Measurements from ENCODE around the gene CYREN. TPM values are rescaled to one million over a fixed set of nuclear protein-coding genes. Genes with fewer than 3 reads are reported as not detected.

The CYREN gene
- total and polyA plus RNA-seq, 2 experiments from 2014 or later, result 22.7 to 70.6 TPM

GRCh38 chr7:135186261-135186540 lies 15.7 kb upstream of the CYREN start:
- peaks cover 19% of the 10 kb centered on the region for H3K9me3 Mint-ChIP-seq
- H2AFZ ChIP-seq, result no peak overlapping the region
- H3K36me3 ChIP-seq (ENCODE audit: insufficient read depth), result peaks cover 6% of the 10 kb centered on the region
- H3K27ac Mint-ChIP-seq, result no peak overlapping the region
- H3K27ac ChIP-seq (ENCODE audit: low read depth), result no peak overlapping the region
- H3K4me3 ChIP-seq, result no peak overlapping the region
- H3K9me2 ChIP-seq (ENCODE audit: insufficient read depth), result no peaks in the 10 kb centered on the region
- no peak overlapping the region for H3K4me2 ChIP-seq
- DNase-seq (ENCODE audit: low spot score) (no peak), ATAC-seq (no peak)
- no peaks in the 10 kb centered on the region; the same call in 1 of the 2 replicates for H4K20me1 ChIP-seq (replicated peaks; ENCODE audit: insufficient read depth)
- no peaks in the 10 kb centered on the region for H3K4me1 Mint-ChIP-seq
- no peaks in the 10 kb centered on the region for H3F3A ChIP-seq (replicated peaks; ENCODE audit: low read depth)
- peaks cover 4% of the 10 kb centered on the region for H3K27me3 Mint-ChIP-seq (ENCODE audit: insufficient read depth, low read depth, poor library complexity)
- no peak overlapping the region for H3K4me3 Mint-ChIP-seq
- no peaks in the 10 kb centered on the region for H3K79me2 ChIP-seq (replicated peaks; ENCODE audit: insufficient read depth)
- H3K36me3 Mint-ChIP-seq (ENCODE audit: low read depth), result peaks cover 44% of the 10 kb centered on the region
- TF ChIP-seq POLR2AphosphoS5 (IDR thresholded peaks at IDR 0.05; ENCODE audit: low read depth) (no peak), EZH2 (IDR thresholded peaks at IDR 0.05; ENCODE audit: low read depth, unreplicated experiment) (no peak), EZH2phosphoT487 (IDR thresholded peaks at IDR 0.05; ENCODE audit: unreplicated experiment) (no peak), STAT1 (IDR thresholded peaks at IDR 0.05; ENCODE audit: unreplicated experiment) (no peak)
- TF ChIP-seq, protein P1, sequence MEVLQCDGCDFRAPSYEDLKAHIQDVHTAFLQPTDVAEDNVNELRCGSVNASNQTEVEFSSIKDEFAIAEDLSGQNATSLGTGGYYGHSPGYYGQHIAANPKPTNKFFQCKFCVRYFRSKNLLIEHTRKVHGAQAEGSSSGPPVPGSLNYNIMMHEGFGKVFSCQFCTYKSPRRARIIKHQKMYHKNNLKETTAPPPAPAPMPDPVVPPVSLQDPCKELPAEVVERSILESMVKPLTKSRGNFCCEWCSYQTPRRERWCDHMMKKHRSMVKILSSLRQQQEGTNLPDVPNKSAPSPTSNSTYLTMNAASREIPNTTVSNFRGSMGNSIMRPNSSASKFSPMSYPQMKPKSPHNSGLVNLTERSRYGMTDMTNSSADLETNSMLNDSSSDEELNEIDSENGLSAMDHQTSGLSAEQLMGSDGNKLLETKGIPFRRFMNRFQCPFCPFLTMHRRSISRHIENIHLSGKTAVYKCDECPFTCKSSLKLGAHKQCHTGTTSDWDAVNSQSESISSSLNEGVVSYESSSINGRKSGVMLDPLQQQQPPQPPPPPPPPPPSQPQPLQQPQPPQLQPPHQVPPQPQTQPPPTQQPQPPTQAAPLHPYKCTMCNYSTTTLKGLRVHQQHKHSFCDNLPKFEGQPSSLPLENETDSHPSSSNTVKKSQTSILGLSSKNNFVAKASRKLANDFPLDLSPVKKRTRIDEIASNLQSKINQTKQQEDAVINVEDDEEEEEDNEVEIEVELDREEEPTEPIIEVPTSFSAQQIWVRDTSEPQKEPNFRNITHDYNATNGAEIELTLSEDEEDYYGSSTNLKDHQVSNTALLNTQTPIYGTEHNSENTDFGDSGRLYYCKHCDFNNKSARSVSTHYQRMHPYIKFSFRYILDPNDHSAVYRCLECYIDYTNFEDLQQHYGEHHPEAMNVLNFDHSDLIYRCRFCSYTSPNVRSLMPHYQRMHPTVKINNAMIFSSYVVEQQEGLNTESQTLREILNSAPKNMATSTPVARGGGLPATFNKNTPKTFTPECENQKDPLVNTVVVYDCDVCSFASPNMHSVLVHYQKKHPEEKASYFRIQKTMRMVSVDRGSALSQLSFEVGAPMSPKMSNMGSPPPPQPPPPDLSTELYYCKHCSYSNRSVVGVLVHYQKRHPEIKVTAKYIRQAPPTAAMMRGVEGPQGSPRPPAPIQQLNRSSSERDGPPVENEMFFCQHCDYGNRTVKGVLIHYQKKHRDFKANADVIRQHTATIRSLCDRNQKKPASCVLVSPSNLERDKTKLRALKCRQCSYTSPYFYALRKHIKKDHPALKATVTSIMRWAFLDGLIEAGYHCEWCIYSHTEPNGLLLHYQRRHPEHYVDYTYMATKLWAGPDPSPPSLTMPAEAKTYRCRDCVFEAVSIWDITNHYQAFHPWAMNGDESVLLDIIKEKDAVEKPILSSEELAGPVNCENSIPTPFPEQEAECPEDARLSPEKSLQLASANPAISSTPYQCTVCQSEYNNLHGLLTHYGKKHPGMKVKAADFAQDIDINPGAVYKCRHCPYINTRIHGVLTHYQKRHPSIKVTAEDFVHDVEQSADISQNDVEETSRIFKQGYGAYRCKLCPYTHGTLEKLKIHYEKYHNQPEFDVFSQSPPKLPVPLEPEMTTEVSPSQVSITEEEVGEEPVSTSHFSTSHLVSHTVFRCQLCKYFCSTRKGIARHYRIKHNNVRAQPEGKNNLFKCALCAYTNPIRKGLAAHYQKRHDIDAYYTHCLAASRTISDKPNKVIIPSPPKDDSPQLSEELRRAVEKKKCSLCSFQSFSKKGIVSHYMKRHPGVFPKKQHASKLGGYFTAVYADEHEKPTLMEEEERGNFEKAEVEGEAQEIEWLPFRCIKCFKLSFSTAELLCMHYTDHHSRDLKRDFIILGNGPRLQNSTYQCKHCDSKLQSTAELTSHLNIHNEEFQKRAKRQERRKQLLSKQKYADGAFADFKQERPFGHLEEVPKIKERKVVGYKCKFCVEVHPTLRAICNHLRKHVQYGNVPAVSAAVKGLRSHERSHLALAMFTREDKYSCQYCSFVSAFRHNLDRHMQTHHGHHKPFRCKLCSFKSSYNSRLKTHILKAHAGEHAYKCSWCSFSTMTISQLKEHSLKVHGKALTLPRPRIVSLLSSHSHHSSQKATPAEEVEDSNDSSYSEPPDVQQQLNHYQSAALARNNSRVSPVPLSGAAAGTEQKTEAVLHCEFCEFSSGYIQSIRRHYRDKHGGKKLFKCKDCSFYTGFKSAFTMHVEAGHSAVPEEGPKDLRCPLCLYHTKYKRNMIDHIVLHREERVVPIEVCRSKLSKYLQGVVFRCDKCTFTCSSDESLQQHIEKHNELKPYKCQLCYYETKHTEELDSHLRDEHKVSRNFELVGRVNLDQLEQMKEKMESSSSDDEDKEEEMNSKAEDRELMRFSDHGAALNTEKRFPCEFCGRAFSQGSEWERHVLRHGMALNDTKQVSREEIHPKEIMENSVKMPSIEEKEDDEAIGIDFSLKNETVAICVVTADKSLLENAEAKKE (CRISPR knock-in tag; IDR thresholded peaks at IDR 0.05), result no peak
- no peaks in the 10 kb centered on the region for H3K27me3 ChIP-seq (ENCODE audit: insufficient read depth)
- no peaks in the 10 kb centered on the region for H3K4me1 ChIP-seq (ENCODE audit: insufficient read depth)

GRCh38 chr7:135185471-135186260 lies 15.2 kb upstream of the CYREN start:
- peaks cover 4% of the 10 kb centered on the region for H3K27me3 Mint-ChIP-seq (ENCODE audit: insufficient read depth, low read depth, poor library complexity)
- H3K4me1 Mint-ChIP-seq, result no peaks in the 10 kb centered on the region
- H3K79me2 ChIP-seq (replicated peaks; ENCODE audit: insufficient read depth), result no peaks in the 10 kb centered on the region
- no peak overlapping the region for H3K4me2 ChIP-seq
- TF ChIP-seq ZNF331 (CRISPR knock-in tag; IDR thresholded peaks at IDR 0.05; ENCODE audit: low read depth), result no peak
- no peak for TF ChIP-seq REST (IDR thresholded peaks at IDR 0.05; ENCODE audit: unreplicated experiment)
- no peak for TF ChIP-seq CTCF (conservative IDR thresholded peaks at IDR 0.05; ENCODE audit: low read depth in 2 of 2)
- no peak for TF ChIP-seq CREB1 (CRISPR knock-in tag; IDR thresholded peaks at IDR 0.05; ENCODE audit: low read depth)
- TF ChIP-seq EZH2phosphoT487 (IDR thresholded peaks at IDR 0.05; ENCODE audit: unreplicated experiment), result no peak
- no peak for TF ChIP-seq POLR2AphosphoS5 (IDR thresholded peaks at IDR 0.05; ENCODE audit: low read depth)
- TF ChIP-seq NANOG (IDR thresholded peaks at IDR 0.05; ENCODE audit: borderline replicate concordance), result no peak
- no peak overlapping the region for H3K27ac ChIP-seq (ENCODE audit: low read depth)
- ATAC-seq (no peak), DNase-seq (ENCODE audit: low spot score) (no peak)
- no peaks in the 10 kb centered on the region for H3K4me1 ChIP-seq (ENCODE audit: insufficient read depth)
- H2AFZ ChIP-seq, result no peak overlapping the region
- H3K4me3 Mint-ChIP-seq, result no peak overlapping the region
- no peak overlapping the region for H3K4me3 ChIP-seq
- H3K36me3 Mint-ChIP-seq (ENCODE audit: low read depth), result peaks cover 49% of the 10 kb centered on the region
- H3K36me3 ChIP-seq (ENCODE audit: insufficient read depth), result peaks cover 11% of the 10 kb centered on the region
- no peaks in the 10 kb centered on the region for H3F3A ChIP-seq (replicated peaks; ENCODE audit: low read depth)
- H3K9me3 Mint-ChIP-seq, result peaks cover 24% of the 10 kb centered on the region
- no peaks in the 10 kb centered on the region for H3K9me2 ChIP-seq (ENCODE audit: insufficient read depth)
- H4K20me1 ChIP-seq (replicated peaks; ENCODE audit: insufficient read depth), result no peaks in the 10 kb centered on the region; the same call in 1 of the 2 replicates
- no peaks in the 10 kb centered on the region for H3K27me3 ChIP-seq (ENCODE audit: insufficient read depth)
- no peak overlapping the region for H3K27ac Mint-ChIP-seq
